ENCODE results near the gene ST3GAL6.

The ST3GAL6 gene

DNA sequence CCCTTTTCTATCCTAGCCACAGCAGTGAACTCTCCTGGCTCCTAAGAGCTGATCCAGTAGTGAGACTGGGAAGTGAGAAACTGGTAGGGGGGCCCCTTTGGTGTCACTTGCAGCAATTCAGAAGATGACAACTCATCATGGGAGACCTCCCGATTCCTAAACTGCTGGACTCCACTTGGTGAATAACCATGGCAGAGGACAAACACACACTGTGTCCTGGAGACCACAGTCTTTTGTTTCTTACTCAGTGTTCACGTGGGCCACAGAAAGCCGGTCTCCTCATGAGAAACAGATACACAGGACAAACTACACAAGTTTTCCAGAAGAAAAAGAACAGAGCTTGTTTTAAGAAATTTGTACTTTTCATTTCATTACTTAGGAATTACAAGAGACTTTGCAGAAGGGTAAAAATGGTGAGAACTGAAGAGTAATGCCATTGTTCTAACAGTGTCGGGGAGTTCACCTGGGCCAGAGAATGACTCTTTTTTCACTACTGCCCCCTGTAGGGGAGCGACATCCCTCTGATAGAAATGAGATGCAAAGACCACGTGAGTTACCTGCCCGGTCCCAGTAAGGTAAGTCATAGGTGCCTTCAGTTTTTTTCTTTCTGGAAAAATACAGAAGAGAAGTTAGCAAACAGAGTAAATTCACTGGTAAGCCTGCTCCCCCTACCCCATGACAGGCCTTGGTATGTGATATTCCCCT lies 38.1 kb downstream of the ST3GAL6 start:
- no peak overlapping the region for H3K4me2 ChIP-seq (ENCODE audit: low read depth, low read length)
- no peak for DNase-seq
- H2AFZ ChIP-seq (ENCODE audit: low read length) = no peak overlapping the region
- H3F3A ChIP-seq (ENCODE audit: insufficient read depth, low read length) = peaks cover 30% of the 10 kb centered on the region
- H3K9me3 ChIP-seq (replicated peaks; ENCODE audit: insufficient read depth, low read length) = no peaks in the 10 kb centered on the region
- H3K79me2 ChIP-seq (ENCODE audit: low read length) = no peaks in the 10 kb centered on the region
- no peaks in the 10 kb centered on the region for H3K4me1 ChIP-seq (ENCODE audit: low read length)
- no peaks in the 10 kb centered on the region for H3K27me3 ChIP-seq (replicated peaks; ENCODE audit: insufficient read depth, low read length)
- no peak overlapping the region for H3K4me3 ChIP-seq (ENCODE audit: low read length)
- no peaks in the 10 kb centered on the region for H3K9me2 ChIP-seq (replicated peaks; ENCODE audit: insufficient read depth, low read length)
- no peak overlapping the region for H3K27ac ChIP-seq (ENCODE audit: low read length)
- no peaks in the 10 kb centered on the region for H3K36me3 ChIP-seq (replicated peaks; ENCODE audit: insufficient read depth, low read length)
- TF ChIP-seq EZH2phosphoT487 (IDR thresholded peaks at IDR 0.05; ENCODE audit: low read length) = no peak
- TF ChIP-seq, protein P1, sequence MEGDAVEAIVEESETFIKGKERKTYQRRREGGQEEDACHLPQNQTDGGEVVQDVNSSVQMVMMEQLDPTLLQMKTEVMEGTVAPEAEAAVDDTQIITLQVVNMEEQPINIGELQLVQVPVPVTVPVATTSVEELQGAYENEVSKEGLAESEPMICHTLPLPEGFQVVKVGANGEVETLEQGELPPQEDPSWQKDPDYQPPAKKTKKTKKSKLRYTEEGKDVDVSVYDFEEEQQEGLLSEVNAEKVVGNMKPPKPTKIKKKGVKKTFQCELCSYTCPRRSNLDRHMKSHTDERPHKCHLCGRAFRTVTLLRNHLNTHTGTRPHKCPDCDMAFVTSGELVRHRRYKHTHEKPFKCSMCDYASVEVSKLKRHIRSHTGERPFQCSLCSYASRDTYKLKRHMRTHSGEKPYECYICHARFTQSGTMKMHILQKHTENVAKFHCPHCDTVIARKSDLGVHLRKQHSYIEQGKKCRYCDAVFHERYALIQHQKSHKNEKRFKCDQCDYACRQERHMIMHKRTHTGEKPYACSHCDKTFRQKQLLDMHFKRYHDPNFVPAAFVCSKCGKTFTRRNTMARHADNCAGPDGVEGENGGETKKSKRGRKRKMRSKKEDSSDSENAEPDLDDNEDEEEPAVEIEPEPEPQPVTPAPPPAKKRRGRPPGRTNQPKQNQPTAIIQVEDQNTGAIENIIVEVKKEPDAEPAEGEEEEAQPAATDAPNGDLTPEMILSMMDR (IDR thresholded peaks at IDR 0.05; ENCODE audit: low read length) = no peak; the same call in 1 of the 2 replicates
- H4K20me1 ChIP-seq (ENCODE audit: insufficient read depth, low read length) = no peaks in the 10 kb centered on the region
- no peak overlapping the region for H3K9ac ChIP-seq (ENCODE audit: low read length)

DNA sequence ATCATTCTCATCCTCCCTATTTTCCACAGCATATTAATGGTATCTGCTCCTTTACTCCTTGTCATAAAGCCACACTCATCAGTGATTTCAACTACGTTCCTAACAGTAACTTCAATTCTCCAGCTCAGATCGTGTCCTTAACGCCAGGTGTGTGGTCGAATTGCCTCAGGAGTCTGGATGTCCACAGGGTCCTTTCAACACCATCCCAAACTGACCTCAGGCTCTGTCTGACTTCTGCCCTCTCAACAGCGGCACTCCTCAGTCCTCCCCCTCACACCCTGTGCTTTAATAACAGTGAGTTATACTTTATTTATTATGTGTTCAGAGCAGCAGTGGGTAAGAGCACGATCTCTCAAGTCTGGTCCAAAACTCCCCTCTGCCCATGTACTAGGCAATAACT lies 42.4 kb downstream of the ST3GAL6 start:
- Histone ChIP-seq H4K20me1 (ENCODE audit: insufficient read depth, low read length) (no peaks in the 10 kb centered on the region), H3K4me1 (ENCODE audit: low read length) (no peaks in the 10 kb centered on the region), H3K27me3 (replicated peaks; ENCODE audit: insufficient read depth, low read length) (no peaks in the 10 kb centered on the region), H3F3A (ENCODE audit: insufficient read depth, low read length) (no peaks in the 10 kb centered on the region), H3K9me3 (replicated peaks; ENCODE audit: insufficient read depth, low read length) (no peaks in the 10 kb centered on the region), H3K9me2 (replicated peaks; ENCODE audit: insufficient read depth, low read length) (no peaks in the 10 kb centered on the region), H3K27ac (ENCODE audit: low read length) (no peak overlapping the region), H3K4me2 (ENCODE audit: low read depth, low read length) (no peak overlapping the region), H3K4me3 (ENCODE audit: low read length) (no peak overlapping the region), H3K79me2 (ENCODE audit: low read length) (no peaks in the 10 kb centered on the region), H2AFZ (ENCODE audit: low read length) (no peak overlapping the region), H3K9ac (ENCODE audit: low read length) (no peak overlapping the region), H3K36me3 (replicated peaks; ENCODE audit: insufficient read depth, low read length) (no peaks in the 10 kb centered on the region)
- DNase-seq = no peak
- TF ChIP-seq EZH2 (optimal IDR thresholded peaks at IDR 0.05; ENCODE audit: low read depth, low read length) (no peak), EZH2phosphoT487 (IDR thresholded peaks at IDR 0.05; ENCODE audit: low read length) (no peak)
- TF ChIP-seq, protein P1 (IDR thresholded peaks at IDR 0.05; ENCODE audit: low read length) = no peak

DNA sequence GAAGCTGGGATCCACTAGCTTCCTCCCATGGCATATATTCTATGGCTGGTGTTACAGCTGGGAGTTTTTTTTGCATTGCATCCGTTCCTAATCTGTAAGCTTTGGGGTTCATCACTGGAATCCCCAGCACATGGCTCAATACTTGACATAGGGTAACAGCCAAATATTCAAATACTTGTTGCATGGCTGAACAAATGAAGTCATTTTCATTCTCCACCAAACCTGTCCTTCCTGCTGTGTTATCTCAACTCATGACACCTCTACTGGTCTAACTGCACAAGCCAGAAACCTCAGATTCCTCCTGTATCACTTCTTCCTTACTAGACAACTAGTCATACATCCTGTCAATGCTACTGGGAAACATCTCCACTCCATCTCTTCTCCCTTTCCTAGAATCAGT lies 43.4 kb downstream of the ST3GAL6 start:
- no peaks in the 10 kb centered on the region for H3K79me2 ChIP-seq (ENCODE audit: low read length)
- no peaks in the 10 kb centered on the region for H3F3A ChIP-seq (ENCODE audit: insufficient read depth, low read length)
- H3K27ac ChIP-seq (ENCODE audit: low read length) = no peak overlapping the region
- no peak overlapping the region for H2AFZ ChIP-seq (ENCODE audit: low read length)
- H3K9me2 ChIP-seq (replicated peaks; ENCODE audit: insufficient read depth, low read length) = no peaks in the 10 kb centered on the region
- no peak overlapping the region for H3K4me3 ChIP-seq (ENCODE audit: low read length)
- no peaks in the 10 kb centered on the region for H3K36me3 ChIP-seq (replicated peaks; ENCODE audit: insufficient read depth, low read length)
- H3K4me2 ChIP-seq (ENCODE audit: low read depth, low read length) = no peak overlapping the region
- no peaks in the 10 kb centered on the region for H3K27me3 ChIP-seq (replicated peaks; ENCODE audit: insufficient read depth, low read length)
- H3K9ac ChIP-seq (ENCODE audit: low read length) = no peak overlapping the region
- no peaks in the 10 kb centered on the region for H3K9me3 ChIP-seq (replicated peaks; ENCODE audit: insufficient read depth, low read length)
- no peak for DNase-seq
- no peaks in the 10 kb centered on the region for H3K4me1 ChIP-seq (ENCODE audit: low read length)
- H4K20me1 ChIP-seq (ENCODE audit: insufficient read depth, low read length) = no peaks in the 10 kb centered on the region
- TF ChIP-seq, protein P1 (IDR thresholded peaks at IDR 0.05; ENCODE audit: low read length) = no peak
- TF ChIP-seq EZH2 (optimal IDR thresholded peaks at IDR 0.05; ENCODE audit: low read depth, low read length) = no peak
- no peak for TF ChIP-seq EZH2phosphoT487 (IDR thresholded peaks at IDR 0.05; ENCODE audit: low read length)

Measured in MM.1S (cell line).